Thyroid gland (tissue), 4 donors: ENCODE data around the gene PARD3. TPM values are rescaled to one million over a fixed set of nuclear protein-coding genes. Genes with fewer than 3 reads are reported as not detected.

Experiments
- DNase-seq, 2 donors: peaks; one replicate each; pipeline ENCODE4 v3.0.0-alpha.2; 2019
- H3K27ac ChIP-seq, 3 donors: fragments of 200-600 bp; sonication (generic); 1 replicate in 2 of 3; 2 replicates in 1 of 3; pipeline ENCODE4 v1.5.1; 2016 to 2019; ENCODE audit warnings: mild to moderate bottlenecking in 1 of 3, moderate library complexity in 1 of 3
- H3K27me3 ChIP-seq: fragments of 200-600 bp; sonication (generic); one replicate; pipeline ENCODE4 v1.5.1; 2019
- H3K36me3 ChIP-seq, 2 donors: fragments of 200-600 bp; sonication (generic); one replicate each; pipeline ENCODE4 v1.5.1; 2016 to 2019
- H3K4me1 ChIP-seq, 2 donors: fragments of 200-600 bp; sonication (generic); one replicate each; pipeline ENCODE4 v1.5.1; 2017 to 2019
- H3K4me3 ChIP-seq, 3 donors: fragments of 200-600 bp; sonication (generic); replicated peaks in 1 of 3; 1 replicate in 2 of 3; 2 replicates in 1 of 3; pipeline ENCODE4 v1.5.1; 2016; ENCODE audit warnings: mild to moderate bottlenecking in 1 of 3
- H3K9me3 ChIP-seq: fragments of 200-600 bp; sonication (generic); one replicate; pipeline ENCODE4 v1.5.1; 2017
- CTCF ChIP-seq, 6 experiments: fragments of 200-600 bp in 3 of 6; fragments of 450-650 bp in 3 of 6; sonication (generic) in 3 of 6; IDR thresholded peaks; one replicate each; pipeline ENCODE4 v1.5.1; 2016 to 2019; ENCODE audit warnings: antibody characterized with exemption in 6 of 6, mild to moderate bottlenecking in 2 of 6, inconsistent platforms in 1 of 6, moderate library complexity in 1 of 6
- POLR2A ChIP-seq, 2 donors: fragments of 450-650 bp; IDR thresholded peaks; one replicate each; pipeline ENCODE4 v1.6.1; 2017; ENCODE audit warnings: antibody characterized with exemption in 2 of 2, mild to moderate bottlenecking in 2 of 2, moderate library complexity in 1 of 2
- intact Hi-C: fragments of 100-400 bp; cut with DNase I; formaldehyde crosslinking; loops from one replicate; pipeline ENCODE4 v1.15.1; 2023
- small RNA-seq: library from RNA; depleted of rRNA; stranded (forward); fragments of <200 nt; gene quantifications from one replicate; pipeline ENCODE3, GENCODE V24; 2016
- total RNA-seq, 4 donors: library from RNA; depleted of rRNA; stranded (reverse); fragments of >200 nt; gene quantifications; one replicate each; pipeline ENCODE4 v1.2.3, GENCODE V29; 2016

PARD3 gene
- total RNA-seq, 4 donors from 2014 or later: 48.6 to 88.4 (median 57.7) TPM

- H3K27me3 ChIP-seq: no peaks in the 10 kb centered on the region
- DNase-seq: no peak
- no peak overlapping the region for H3K4me3 ChIP-seq
- no peaks in the 10 kb centered on the region for H3K9me3 ChIP-seq
- TF ChIP-seq POLR2A (IDR thresholded peaks at IDR 0.05) (no peak), CTCF (IDR thresholded peaks at IDR 0.05) (no peak)
- no peak overlapping the region for H3K27ac ChIP-seq
- intact Hi-C loops: no loop called here
- no peaks in the 10 kb centered on the region for H3K36me3 ChIP-seq
- H3K4me1 ChIP-seq: peaks cover 0 to 4% of the 10 kb centered on the region in 2 donors
Measured at GRCh38 chr10:34061841-34062240, 753.3 kb downstream of the PARD3 start.

Small RNA genes within 50 kb of the gene (small RNA-seq; reads per million reads assigned to genes)
- gene ELOBP4 (not detected), gene RF00019 (not detected), gene RPL37P18 (not detected)
